ENCODE measurements around the gene PAIP2. TPM values are rescaled to one million over a fixed set of nuclear protein-coding genes. Genes with fewer than 3 reads are reported as not detected.

The PAIP2 gene
- total RNA-seq, 4 donors from 2014 or later = 73.6 to 111 (median 97.0) TPM

GRCh38 chr5:139363937-139364336 lies 22.3 kb downstream of the PAIP2 start:
- H3K4me3 ChIP-seq = no peak overlapping the region
- DNase-seq (ENCODE audit: extremely low spot score) = no peak
- H3K36me3 ChIP-seq = peaks cover 29 to 62% (median 47%) of the 10 kb centered on the region in 4 donors
- no peak for TF ChIP-seq EP300 (IDR thresholded peaks at IDR 0.05)
- no peak for TF ChIP-seq CTCF (IDR thresholded peaks at IDR 0.05)
- TF ChIP-seq POLR2AphosphoS5 (IDR thresholded peaks at IDR 0.05) = no peak
- no peak for TF ChIP-seq POLR2A (IDR thresholded peaks at IDR 0.05; ENCODE audit: low read depth)
- H3K4me1 ChIP-seq = peaks cover 3 to 32% (median 15%) of the 10 kb centered on the region in 4 donors
- H3K27me3 ChIP-seq = no peaks in the 10 kb centered on the region
- intact Hi-C loops (cut with DNase I) = no loop called here
- WGBS = 75% methylated on average over 2 of the region's 2 CpGs
- H3K27ac ChIP-seq (replicated peaks in 1 of 4) = no peak overlapping the region
- H3K9me3 ChIP-seq = no peaks in the 10 kb centered on the region

- intact Hi-C loops (cut with DNase I) = no loop called here
- WGBS = 61% methylated on average over 2 of the region's 2 CpGs
- Histone ChIP-seq H3K27ac (replicated peaks in 1 of 4) (no peak overlapping the region), H3K27me3 (no peaks in the 10 kb centered on the region), H3K9me3 (no peaks in the 10 kb centered on the region), H3K36me3 (peaks cover 29 to 67% (median 51%) of the 10 kb centered on the region in 4 donors), H3K4me1 (peaks cover 3 to 27% (median 13%) of the 10 kb centered on the region in 4 donors), H3K4me3 (no peak overlapping the region)
- DNase-seq (ENCODE audit: extremely low spot score) = no peak
- TF ChIP-seq CTCF (IDR thresholded peaks at IDR 0.05) = no peak
- no peak for TF ChIP-seq POLR2AphosphoS5 (IDR thresholded peaks at IDR 0.05)
- TF ChIP-seq POLR2A (IDR thresholded peaks at IDR 0.05; ENCODE audit: low read depth) = no peak
- no peak for TF ChIP-seq EP300 (IDR thresholded peaks at IDR 0.05)
These were observed 22.8 kb downstream of the PAIP2 start for GRCh38 chr5:139364466-139364865.

GRCh38 chr5:139368613-139369012 lies 27.0 kb downstream of the PAIP2 start:
- intact Hi-C loops (cut with DNase I) = no loop called here
- Histone ChIP-seq H3K27ac (replicated peaks in 1 of 4) (no peak overlapping the region), H3K9me3 (no peaks in the 10 kb centered on the region), H3K27me3 (no peaks in the 10 kb centered on the region), H3K36me3 (peaks cover 29 to 98% (median 75%) of the 10 kb centered on the region in 4 donors), H3K4me1 (peaks cover 6 to 13% (median 7%) of the 10 kb centered on the region in 4 donors), H3K4me3 (no peak overlapping the region)
- DNase-seq (ENCODE audit: extremely low spot score) = no peak
- TF ChIP-seq POLR2A (IDR thresholded peaks at IDR 0.05; ENCODE audit: low read depth) (no peak), EP300 (IDR thresholded peaks at IDR 0.05) (no peak), CTCF (IDR thresholded peaks at IDR 0.05) (no peak), POLR2AphosphoS5 (IDR thresholded peaks at IDR 0.05) (no peak)
- 65% methylated on average over 2 of the region's 2 CpGs for WGBS

GRCh38 chr5:139369181-139369580 lies 27.5 kb downstream of the PAIP2 start:
- Histone ChIP-seq H3K27ac (replicated peaks in 1 of 4) (no peak overlapping the region), H3K4me1 (peaks cover 12 to 16% (median 12%) of the 10 kb centered on the region in 4 donors), H3K27me3 (no peaks in the 10 kb centered on the region), H3K4me3 (no peak overlapping the region), H3K9me3 (no peaks in the 10 kb centered on the region), H3K36me3 (peaks cover 29 to 92% (median 70%) of the 10 kb centered on the region in 4 donors)
- TF ChIP-seq POLR2AphosphoS5 (IDR thresholded peaks at IDR 0.05) (no peak), POLR2A (IDR thresholded peaks at IDR 0.05; ENCODE audit: low read depth) (no peak), CTCF (IDR thresholded peaks at IDR 0.05) (no peak), EP300 (IDR thresholded peaks at IDR 0.05) (no peak)
- intact Hi-C loops (cut with DNase I) = no loop called here
- 80% methylated on average over 1 of the region's 1 CpG for WGBS
- no peak for DNase-seq (ENCODE audit: extremely low spot score)

Measured in esophagus muscularis mucosa (tissue), 4 donors.